ENCODE measurements around the gene OLFML2B.
"Not testable (repeated sequence)": the region's sequence is repeated elsewhere in the genome, so short reads cannot be mapped to it uniquely, and the experiment has no call there.

The OLFML2B gene

DNA sequence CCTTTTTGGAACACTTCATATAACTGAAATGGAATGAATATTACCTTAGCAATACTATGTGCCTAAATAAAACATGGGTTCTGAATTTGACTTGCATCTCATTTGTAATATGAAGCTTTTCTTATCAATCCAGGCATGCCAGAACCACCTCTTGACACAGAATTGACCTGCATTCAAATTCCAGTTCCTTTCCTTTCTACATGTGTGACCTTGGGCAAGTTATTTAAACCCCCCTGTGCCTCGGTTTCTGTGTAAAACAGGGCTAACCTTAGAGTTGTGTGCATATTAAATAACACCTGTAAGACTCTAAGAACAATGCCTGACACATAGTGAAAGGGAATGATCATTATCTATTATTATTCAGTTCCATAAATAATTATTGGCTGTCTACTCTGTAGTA lies 43.8 kb upstream of the OLFML2B start:
- DNase-seq (ENCODE audit: low read depth) = no peak
- no peak overlapping the region for H3K4me3 ChIP-seq (ENCODE audit: low read depth, low read length)
- TF ChIP-seq, protein P1, sequence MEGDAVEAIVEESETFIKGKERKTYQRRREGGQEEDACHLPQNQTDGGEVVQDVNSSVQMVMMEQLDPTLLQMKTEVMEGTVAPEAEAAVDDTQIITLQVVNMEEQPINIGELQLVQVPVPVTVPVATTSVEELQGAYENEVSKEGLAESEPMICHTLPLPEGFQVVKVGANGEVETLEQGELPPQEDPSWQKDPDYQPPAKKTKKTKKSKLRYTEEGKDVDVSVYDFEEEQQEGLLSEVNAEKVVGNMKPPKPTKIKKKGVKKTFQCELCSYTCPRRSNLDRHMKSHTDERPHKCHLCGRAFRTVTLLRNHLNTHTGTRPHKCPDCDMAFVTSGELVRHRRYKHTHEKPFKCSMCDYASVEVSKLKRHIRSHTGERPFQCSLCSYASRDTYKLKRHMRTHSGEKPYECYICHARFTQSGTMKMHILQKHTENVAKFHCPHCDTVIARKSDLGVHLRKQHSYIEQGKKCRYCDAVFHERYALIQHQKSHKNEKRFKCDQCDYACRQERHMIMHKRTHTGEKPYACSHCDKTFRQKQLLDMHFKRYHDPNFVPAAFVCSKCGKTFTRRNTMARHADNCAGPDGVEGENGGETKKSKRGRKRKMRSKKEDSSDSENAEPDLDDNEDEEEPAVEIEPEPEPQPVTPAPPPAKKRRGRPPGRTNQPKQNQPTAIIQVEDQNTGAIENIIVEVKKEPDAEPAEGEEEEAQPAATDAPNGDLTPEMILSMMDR (IDR thresholded peaks at IDR 0.05; ENCODE audit: low read depth, low read length, missing control alignments) = no peak

DNA sequence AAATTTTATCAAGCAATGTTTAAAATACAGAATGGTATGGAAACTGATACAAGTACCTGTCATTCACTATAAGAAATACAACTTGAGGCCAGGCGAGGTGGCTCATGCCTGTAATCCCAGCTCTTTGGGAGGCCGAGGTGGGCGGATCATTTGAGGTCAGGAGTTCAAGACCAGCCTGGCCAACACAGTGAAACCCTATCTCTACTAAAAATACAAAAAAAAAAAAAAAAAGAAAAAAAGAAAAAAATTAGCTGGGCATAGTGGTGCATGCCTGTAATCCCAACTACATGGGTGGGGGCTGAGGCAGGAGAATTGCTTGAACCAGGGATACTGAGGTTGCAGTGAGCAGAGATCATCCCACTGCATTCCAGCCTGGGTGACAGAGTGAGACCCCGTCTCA lies 43.2 kb upstream of the OLFML2B start:
- not testable (repeated sequence) for H3K4me3 ChIP-seq (ENCODE audit: low read depth, low read length); DNase-seq (ENCODE audit: low read depth)

DNA sequence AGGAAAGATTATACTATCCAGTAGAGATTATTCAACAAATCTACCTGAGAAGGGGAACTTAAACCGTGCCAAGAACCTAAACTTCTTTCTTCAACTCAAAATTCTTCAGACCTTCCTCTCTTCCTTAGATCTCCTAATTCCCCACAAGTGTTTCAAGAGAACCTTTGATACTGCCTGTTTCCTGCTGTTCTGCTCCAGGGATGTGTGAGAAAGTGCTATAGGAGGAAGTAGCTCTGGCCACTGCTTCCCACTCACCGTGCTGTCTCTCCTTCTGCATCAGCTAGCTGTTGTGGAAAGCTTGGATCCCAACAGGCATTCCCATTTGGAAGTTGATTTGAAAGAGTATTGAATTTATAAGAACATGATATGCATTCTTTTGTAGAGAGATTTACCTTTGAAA lies 41.3 kb upstream of the OLFML2B start:
- no peak for DNase-seq (ENCODE audit: low read depth)
- TF ChIP-seq, protein P1 (IDR thresholded peaks at IDR 0.05; ENCODE audit: low read depth, low read length, missing control alignments) = no peak
- H3K4me3 ChIP-seq (ENCODE audit: low read depth, low read length) = no peak overlapping the region

DNA sequence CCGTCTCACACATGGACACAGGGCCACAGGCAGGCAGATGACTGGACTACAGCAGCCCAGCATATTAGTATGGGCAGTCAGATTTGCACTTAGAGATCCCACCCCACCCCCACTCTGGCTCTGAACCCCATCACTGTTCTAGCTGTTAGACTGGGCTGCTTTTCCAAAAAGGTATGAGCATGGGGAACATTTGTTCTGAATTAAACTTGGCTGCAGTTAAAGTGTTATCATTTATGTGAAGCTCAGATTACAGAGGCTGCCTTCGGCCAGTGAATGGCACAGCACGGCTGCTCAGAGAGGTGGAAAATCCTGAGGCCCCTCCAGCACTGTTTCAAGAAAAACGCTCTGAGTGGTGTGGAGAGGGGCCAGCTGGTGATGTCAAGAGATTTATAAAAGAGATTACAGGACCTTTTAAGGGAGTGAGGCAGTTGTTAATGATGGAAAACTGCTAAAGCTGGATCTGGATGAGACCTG lies 38.9 kb upstream of the OLFML2B start:
- H3K4me3 ChIP-seq (ENCODE audit: low read depth, low read length) = no peak overlapping the region
- TF ChIP-seq, protein P1 (IDR thresholded peaks at IDR 0.05; ENCODE audit: low read depth, low read length, missing control alignments) = no peak
- DNase-seq (ENCODE audit: low read depth) = no peak

DNA sequence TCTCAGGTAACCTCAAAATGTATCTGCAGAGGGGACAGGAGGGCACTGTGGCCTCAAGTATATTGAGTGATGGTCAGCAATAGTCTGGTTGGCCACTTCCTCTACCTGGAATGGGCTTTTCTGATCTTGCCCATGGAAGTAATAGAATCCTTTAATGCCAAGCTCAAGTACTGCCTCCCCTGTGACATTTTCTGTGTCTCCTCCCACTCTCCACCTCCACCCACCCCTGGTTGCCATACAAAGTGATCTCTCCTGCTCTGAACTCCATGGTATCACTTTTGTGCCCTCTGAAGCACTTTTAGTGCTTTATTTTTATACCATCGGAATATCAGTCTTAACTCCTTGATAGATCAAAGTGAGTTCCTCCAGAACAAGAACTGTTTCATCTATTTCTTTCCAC lies 36.6 kb upstream of the OLFML2B start:
- no peak overlapping the region for H3K4me3 ChIP-seq (ENCODE audit: low read depth, low read length)
- no peak for DNase-seq (ENCODE audit: low read depth)
- TF ChIP-seq, protein P1 (IDR thresholded peaks at IDR 0.05; ENCODE audit: low read depth, low read length, missing control alignments) = no peak

DNA sequence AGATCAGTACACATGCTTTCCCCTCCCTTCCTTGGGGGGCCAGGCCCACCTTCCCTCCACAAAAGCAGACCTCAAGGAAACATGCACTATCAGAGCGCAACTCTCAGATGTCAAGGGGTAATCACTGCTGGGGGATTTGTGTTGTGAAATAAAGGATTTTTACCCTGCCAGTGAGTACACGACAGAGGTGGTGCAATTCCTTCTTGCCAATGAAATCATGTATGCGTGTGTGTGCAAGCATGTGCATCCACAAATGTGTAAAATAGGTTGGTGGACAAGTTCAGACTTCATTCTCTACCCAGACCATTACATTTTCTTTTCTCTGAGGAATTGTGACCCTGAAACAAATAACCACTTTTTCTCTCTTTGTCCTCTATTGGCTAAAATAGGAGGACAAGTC lies 36.1 kb upstream of the OLFML2B start:
- TF ChIP-seq, protein P1 (IDR thresholded peaks at IDR 0.05; ENCODE audit: low read depth, low read length, missing control alignments) = no peak
- DNase-seq (ENCODE audit: low read depth) = no peak
- no peak overlapping the region for H3K4me3 ChIP-seq (ENCODE audit: low read depth, low read length)

DNA sequence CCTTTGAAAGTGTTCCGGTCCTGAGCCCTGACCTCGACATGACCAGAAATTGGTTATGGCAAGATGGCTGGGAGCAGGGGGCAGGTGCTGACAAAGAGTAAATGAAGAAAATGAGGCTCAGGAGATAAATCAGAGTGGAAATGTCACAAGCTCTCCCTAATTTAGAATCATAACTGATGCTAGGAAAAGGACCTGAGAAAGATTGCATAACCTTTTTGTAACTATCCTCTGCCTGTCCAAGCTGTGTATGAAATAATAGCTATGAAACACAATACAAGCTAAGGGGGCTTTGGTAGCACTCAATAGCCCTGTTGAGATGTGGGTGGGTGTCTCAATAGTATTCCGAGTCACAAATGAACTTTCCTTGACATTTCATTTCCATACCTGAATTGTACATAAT lies 32.9 kb upstream of the OLFML2B start:
- TF ChIP-seq, protein P1 (IDR thresholded peaks at IDR 0.05; ENCODE audit: low read depth, low read length, missing control alignments) = no peak
- H3K4me3 ChIP-seq (ENCODE audit: low read depth, low read length) = no peak overlapping the region
- DNase-seq (ENCODE audit: low read depth) = no peak

DNA sequence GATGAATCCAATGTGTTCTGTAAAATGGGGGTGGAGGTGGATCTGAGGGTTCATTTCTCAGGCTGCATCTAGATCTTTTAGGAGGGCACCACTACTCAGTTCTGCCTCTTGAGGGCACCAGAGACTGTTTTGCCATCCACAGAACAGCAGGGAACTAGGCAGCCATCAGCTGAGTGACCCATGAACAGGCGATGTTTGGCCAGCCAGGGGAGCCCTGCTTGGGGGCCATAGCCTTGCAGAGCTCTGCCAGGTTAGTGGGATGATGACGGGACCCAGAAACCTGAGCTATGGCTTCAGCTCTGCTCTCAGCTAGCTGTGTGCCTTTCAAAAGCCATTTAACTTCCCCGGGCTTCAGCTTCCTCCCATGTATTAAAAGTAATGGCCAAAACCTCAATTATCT lies 32.4 kb upstream of the OLFML2B start:
- DNase-seq (ENCODE audit: low read depth) = no peak
- TF ChIP-seq, protein P1 (IDR thresholded peaks at IDR 0.05; ENCODE audit: low read depth, low read length, missing control alignments) = peak; percentile 93
- H3K4me3 ChIP-seq (ENCODE audit: low read depth, low read length) = no peak overlapping the region
